Left forelimb (tissue), 1 donor: ENCODE data around the gene LSM14B.
"Not testable (repeated sequence)": the region's sequence is repeated elsewhere in the genome, so short reads cannot be mapped to it uniquely, and the experiment has no call there.

ENCODE experiments used
- DNase-seq: peaks from one replicate; pipeline ENCODE4 v3.0.0-alpha.2; 2018; ENCODE audit warnings: low spot score

Gene LSM14B

GRCh38 chr20:62147125-62147524 lies 24.9 kb downstream of the LSM14B start:
- no peak for DNase-seq

GRCh38 chr20:62147528-62147927 lies 25.3 kb downstream of the LSM14B start:
- DNase-seq = no peak

GRCh38 chr20:62148383-62148782 lies 26.1 kb downstream of the LSM14B start:
- DNase-seq = not testable (repeated sequence)

GRCh38 chr20:62148908-62149314 lies 26.6 kb downstream of the LSM14B start:
- DNase-seq = no peak

GRCh38 chr20:62149532-62150309 lies 27.4 kb downstream of the LSM14B start:
- no peak for DNase-seq

GRCh38 chr20:62150310-62150575 lies 28.0 kb downstream of the LSM14B start:
- DNase-seq = no peak

- DNase-seq = no peak
Measured at GRCh38 chr20:62151225-62151624, 28.9 kb downstream of the LSM14B start.

GRCh38 chr20:62151835-62152364 lies 29.6 kb downstream of the LSM14B start:
- DNase-seq = no peak

- DNase-seq = no peak
Measured at GRCh38 chr20:62155428-62156253, 33.4 kb downstream of the LSM14B start.

- no peak for DNase-seq
Measured at GRCh38 chr20:62156254-62156556, 33.9 kb downstream of the LSM14B start.

- no peak for DNase-seq
Measured at GRCh38 chr20:62156592-62157386, 34.5 kb downstream of the LSM14B start.

GRCh38 chr20:62157387-62158087 lies 35.3 kb downstream of the LSM14B start:
- DNase-seq = no peak

- DNase-seq = no peak
Measured at GRCh38 chr20:62158088-62158400, 35.8 kb downstream of the LSM14B start.

- no peak for DNase-seq
Measured at GRCh38 chr20:62158541-62158940, 36.3 kb downstream of the LSM14B start.

GRCh38 chr20:62159052-62159451 lies 36.8 kb downstream of the LSM14B start:
- no peak for DNase-seq

GRCh38 chr20:62159839-62160238 lies 37.6 kb downstream of the LSM14B start:
- DNase-seq = no peak

GRCh38 chr20:62160253-62160652 lies 38.0 kb downstream of the LSM14B start:
- no peak for DNase-seq

GRCh38 chr20:62160876-62161275 lies 38.6 kb downstream of the LSM14B start:
- no peak for DNase-seq

- DNase-seq = no peak
Measured at GRCh38 chr20:62161347-62161746, 39.1 kb downstream of the LSM14B start.

GRCh38 chr20:62162765-62163484 lies 40.6 kb downstream of the LSM14B start:
- no peak for DNase-seq

- DNase-seq = no peak
Measured at GRCh38 chr20:62163485-62163865, 41.2 kb downstream of the LSM14B start.
